Measurements from ENCODE around the gene PPP6R3.
"Not testable (repeated sequence)": the region's sequence is repeated elsewhere in the genome, so short reads cannot be mapped to it uniquely, and the experiment has no call there.

Gene PPP6R3, protein sequence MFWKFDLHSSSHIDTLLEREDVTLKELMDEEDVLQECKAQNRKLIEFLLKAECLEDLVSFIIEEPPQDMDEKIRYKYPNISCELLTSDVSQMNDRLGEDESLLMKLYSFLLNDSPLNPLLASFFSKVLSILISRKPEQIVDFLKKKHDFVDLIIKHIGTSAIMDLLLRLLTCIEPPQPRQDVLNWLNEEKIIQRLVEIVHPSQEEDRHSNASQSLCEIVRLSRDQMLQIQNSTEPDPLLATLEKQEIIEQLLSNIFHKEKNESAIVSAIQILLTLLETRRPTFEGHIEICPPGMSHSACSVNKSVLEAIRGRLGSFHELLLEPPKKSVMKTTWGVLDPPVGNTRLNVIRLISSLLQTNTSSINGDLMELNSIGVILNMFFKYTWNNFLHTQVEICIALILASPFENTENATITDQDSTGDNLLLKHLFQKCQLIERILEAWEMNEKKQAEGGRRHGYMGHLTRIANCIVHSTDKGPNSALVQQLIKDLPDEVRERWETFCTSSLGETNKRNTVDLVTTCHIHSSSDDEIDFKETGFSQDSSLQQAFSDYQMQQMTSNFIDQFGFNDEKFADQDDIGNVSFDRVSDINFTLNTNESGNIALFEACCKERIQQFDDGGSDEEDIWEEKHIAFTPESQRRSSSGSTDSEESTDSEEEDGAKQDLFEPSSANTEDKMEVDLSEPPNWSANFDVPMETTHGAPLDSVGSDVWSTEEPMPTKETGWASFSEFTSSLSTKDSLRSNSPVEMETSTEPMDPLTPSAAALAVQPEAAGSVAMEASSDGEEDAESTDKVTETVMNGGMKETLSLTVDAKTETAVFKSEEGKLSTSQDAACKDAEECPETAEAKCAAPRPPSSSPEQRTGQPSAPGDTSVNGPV

DNA sequence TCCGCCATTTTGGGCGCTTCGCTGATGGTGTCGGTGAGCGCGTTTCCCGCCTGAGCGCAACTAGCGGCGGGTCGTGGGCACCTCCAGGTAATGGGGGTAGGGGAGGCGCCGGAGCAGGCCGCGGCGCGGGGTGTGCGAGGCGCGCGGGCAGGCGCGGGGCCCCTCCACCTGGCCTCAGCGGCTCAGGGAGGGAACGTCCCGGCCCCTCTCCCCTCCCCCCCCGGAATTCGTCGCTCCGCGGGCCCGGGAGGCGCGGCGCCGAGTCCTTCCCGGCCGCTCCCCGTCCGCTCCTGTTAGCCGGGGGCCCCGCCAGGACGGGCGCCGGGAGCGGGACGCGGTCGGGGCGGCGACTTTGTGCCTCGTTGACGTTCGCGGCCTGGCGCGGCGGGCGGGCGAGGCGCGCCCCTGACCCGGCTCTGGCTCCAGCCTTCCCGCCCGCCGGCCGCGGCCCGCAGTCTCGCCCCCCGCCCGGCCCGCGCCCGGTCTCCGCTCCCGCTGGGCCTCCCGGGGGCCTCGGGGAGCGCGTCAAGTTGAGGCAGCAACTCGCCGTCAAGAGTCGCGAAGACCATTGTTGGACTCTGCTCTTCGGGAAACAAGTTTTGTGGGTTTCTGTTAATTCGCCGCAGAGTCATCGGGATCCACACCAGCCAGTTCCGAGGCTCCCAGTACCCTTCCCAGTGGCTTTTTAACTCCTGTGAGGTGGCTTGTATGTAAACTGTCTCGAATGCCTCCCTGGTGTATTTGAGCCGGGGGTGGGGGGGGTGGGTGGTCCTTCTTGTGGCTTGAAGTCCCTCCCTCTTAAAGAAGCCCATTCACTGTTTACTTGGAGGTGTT, at the start of gene PPP6R3:
PPP6R3 (plus strand) TSS at position 12 of the 834 bp plus-strand sequence. CDS start 76,913 bp downstream, outside the sequence.
- DNase-seq = peak; percentile 78

GRCh38 chr11:68411501-68411991, 49.0 kb upstream of the PPP6R3 start:
- DNase-seq = peak; percentile 80

DNA sequence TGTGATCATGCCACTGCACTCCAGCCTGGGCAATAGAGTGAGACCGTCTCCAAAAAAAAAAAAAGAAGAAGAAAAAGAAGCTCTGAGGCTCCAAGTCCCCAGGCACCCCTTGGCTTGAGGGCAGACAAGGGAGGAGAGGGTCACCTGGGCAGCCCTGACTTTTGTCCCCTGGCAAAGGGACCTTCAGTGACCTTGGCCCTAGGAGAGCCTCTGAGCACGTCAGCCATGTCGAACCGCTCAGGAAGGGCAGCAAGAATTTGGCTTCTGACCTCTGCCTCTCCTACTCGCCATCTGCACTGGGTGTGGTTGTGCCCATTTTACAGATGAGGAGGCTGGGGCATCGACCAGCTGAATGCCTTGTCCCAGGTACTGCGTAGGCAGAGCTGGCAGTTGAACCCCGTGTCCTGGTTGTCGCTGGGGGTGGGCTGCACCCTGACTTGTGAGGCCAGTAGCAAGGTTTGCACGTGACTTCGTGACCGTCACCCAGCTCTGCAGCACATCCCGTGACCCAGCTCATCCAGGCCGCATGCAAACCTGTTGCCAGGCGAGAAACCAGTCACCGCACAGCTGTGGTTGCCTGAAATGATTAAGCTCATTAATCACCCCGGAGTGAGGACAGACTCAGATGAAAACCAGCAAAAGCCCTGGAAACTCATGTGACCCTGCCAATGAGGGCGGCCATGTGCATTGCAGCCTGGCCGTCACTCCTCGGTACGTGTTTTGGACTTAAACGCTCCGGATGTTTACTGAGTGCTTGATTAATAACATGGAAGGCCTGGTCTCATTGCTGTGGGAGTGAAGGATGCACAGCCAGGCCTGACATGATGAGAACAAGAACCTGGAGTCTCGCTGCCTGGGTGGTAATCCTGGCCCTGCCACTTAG, 47.7 kb upstream of the PPP6R3 start:
- DNase-seq = no peak

DNA sequence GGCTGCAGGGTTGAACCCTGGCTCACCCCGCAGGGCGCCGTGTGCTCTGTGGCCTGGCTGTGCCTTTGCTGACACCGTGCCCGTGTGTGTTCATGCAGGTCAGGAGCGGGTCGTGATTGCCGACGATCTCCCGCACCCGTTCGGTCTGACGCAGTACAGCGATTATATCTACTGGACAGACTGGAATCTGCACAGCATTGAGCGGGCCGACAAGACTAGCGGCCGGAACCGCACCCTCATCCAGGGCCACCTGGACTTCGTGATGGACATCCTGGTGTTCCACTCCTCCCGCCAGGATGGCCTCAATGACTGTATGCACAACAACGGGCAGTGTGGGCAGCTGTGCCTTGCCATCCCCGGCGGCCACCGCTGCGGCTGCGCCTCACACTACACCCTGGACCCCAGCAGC, 47.0 kb upstream of the PPP6R3 start:
- no peak for DNase-seq

DNA sequence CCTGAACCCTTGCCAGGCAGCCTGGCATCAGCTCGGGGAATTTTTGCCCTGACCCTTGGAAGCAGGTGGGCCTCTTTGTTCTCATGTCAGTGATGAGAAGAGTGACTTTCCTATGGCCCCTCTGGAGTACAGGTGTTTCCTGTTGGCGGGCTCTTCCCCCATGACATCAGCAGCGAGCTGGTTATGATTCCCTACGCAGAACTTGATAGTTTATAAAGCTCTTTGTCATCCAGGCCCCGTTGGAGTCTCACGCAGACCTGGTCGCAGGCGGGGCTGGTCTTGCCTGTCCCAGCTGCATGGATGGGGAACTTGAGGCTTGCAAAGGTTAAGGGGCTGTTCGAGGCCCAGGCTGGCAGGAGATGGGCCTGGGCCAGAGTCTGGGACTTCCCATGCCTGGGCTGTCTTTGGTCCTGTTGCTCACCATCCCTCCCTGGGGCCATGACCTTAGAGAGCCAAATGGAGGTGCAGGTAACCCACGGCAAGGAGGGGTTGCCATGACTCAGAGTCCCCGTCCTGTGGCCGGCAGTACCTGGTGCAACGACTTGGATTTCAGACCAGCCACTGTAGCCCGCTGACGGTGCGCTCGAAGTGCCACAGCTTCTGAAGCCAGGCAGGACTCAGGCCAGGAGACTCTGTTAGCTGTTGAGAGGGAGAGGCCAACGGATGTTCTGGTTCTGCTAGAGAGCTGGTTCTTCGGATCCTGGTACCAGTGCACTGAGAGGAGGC, 45.9 kb upstream of the PPP6R3 start:
- DNase-seq = no peak

- no peak for DNase-seq
Measured at GRCh38 chr11:68416070-68416578, 44.4 kb upstream of the PPP6R3 start.

- DNase-seq = peak; percentile 83
Measured at GRCh38 chr11:68418648-68419047, 41.9 kb upstream of the PPP6R3 start.

DNA sequence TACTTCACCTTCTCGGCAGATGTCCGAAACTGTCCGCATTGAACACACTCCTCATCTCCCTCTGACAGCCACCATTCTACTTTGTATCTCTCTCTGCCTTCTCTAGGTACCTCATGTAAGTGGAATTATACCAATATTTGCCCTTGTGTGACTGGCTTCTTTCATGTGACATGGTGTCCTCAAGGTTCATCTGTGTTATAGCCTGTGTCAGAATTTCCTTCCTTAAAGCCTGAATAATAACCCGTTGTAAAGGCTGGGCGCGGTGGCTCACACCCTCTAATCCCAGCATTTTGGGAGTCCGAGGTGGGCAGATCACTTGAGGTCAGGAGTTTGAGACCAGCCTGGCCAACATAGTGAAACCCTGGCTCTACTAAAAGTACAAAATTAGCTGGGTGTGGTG, 40.4 kb upstream of the PPP6R3 start:
- DNase-seq = no peak

GRCh38 chr11:68423481-68423880, 37.1 kb upstream of the PPP6R3 start:
- DNase-seq = no peak

DNA sequence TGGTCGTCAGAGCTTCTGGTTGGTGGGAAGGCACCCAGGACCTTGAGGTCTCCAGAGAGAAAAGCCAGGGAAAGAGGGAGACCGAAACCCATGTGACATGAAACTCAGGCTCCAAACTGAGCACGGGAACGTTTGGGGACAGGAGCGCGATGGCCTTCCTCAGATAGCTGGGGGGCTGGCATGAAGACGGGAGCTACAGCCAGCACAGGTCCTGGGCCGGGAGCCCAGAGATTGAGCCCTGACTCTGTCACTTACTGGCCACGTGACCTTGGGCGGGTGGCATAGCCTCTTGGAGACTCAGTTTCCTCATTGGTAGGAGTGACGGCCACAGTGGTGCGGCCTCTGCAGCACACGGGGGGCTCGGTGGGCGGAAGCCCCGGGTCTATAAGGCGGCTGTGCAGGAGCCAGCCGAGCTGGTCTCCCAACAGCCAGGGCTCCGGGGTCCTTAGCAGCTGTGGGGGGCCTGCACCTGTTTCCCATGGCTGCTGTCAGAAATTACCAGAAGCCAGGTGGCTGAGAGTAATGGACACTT, 36.4 kb upstream of the PPP6R3 start:
- no peak for DNase-seq

DNA sequence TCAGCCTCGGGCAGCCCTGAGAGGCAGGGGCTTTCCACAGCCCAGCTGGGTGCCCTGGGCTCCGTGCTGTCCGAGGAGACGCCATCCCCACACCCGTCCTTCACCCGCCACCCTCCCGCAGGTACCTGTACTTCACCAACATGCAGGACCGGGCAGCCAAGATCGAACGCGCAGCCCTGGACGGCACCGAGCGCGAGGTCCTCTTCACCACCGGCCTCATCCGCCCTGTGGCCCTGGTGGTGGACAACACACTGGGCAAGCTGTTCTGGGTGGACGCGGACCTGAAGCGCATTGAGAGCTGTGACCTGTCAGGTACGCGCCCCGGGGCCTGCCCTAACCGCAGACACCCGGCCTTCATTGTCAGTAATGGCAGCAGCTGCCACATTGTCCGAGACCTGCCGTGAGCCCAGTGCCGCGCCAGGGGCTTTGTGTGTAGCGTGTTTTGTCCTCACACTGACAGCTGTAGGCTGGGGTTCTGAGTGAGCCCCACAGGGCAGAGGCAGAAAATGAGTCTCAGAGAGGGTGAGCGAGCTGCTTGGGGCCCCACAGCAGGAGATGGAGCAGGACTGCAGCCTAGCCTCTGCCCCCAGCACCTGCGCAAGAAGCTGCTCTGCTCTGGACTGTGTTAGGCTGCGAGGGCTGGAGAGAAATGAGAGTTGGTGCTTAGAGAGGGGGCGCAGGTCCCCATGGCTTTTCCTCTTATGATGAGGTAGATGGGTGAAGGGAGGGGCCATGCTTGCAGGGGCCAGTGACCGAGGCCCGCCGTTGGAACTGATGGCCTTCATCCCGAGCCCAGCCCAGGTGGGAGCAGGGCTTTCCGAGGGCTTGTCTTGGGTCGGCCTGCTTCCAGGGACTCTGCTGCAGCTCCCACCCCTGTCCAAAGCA, 35.3 kb upstream of the PPP6R3 start:
- DNase-seq = no peak

DNA sequence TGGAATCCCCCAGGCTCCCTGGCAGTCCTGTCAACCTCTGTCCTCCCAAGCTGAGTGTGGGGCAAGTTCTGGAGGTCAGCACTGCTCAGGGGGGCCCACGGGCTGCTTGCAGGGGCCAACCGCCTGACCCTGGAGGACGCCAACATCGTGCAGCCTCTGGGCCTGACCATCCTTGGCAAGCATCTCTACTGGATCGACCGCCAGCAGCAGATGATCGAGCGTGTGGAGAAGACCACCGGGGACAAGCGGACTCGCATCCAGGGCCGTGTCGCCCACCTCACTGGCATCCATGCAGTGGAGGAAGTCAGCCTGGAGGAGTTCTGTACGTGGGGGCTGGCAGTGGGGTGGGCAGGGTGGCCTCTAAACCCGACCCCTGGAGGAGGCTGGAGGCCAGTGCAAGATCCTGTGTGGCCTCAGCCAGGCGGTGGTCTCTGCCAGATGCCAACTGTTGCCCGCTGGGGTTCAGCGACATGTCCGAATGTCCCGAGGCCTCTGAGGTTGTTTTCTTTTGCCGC, 34.6 kb upstream of the PPP6R3 start:
- DNase-seq = no peak

- no peak for DNase-seq
Measured at GRCh38 chr11:68429661-68430060, 30.9 kb upstream of the PPP6R3 start.

DNA sequence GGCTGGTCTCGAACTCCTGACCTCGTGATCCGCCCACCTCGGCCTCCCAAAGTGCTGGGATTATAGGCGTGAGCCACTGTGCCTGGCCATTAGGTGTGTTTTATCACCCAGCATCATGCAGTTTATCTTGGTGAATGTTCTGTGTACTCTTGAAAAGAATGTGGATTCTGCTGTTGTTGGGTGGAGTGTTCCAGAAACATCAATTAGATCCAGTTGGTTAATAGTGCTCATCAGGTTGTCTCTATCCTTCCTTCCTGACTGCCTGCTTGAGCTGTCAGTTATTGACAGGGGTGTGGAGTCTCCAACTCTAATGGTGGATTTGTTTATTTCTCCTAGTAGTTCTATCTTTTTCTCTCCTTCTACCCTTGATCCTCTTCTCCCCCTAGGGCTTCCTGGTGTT, 30.2 kb upstream of the PPP6R3 start:
- no peak for DNase-seq

DNA sequence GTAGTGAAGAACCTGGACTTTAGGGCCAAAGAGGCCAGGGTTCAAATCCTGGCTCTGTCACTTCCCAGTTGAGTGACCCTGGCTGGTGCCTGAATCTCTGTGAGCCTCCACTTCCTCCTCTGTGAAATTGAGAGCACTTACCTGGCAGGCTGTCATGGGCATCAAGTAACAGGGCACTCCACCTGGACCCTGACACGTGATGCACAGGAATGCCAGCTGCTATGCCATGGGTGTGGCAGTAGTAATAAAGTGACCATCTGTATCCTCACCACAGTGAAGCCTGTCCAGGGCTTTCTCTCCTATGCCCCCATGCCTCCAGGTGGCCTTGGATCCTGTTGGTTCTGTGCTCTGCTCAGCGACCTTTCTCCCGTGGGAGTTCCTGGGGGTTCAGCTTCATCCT, 29.8 kb upstream of the PPP6R3 start:
- DNase-seq = peak; percentile 88

GRCh38 chr11:68431984-68432645, 28.4 kb upstream of the PPP6R3 start:
- no peak for DNase-seq

DNA sequence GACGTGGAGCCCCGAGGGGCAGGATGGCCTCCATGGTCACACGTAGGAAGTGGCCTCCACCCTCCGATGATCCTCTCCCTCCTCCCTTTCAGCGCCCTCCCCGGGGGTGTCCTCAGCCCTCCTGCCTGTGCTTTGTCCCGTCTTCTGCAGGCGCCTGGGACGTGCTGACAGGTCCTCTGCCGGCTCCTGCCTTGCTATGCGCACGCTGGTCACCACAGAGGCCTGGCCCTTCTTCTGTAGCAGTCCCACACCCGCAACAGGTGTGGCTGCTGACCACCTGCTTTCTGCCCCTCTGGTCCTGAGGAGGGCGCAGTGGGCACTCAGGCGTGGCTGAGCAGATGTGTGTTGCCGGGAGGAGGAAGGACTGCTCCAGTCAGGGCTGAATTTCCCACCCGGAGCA, 27.7 kb upstream of the PPP6R3 start:
- peak; percentile 14 for DNase-seq

- DNase-seq = no peak
Measured at GRCh38 chr11:68433541-68433940, 27.0 kb upstream of the PPP6R3 start.

DNA sequence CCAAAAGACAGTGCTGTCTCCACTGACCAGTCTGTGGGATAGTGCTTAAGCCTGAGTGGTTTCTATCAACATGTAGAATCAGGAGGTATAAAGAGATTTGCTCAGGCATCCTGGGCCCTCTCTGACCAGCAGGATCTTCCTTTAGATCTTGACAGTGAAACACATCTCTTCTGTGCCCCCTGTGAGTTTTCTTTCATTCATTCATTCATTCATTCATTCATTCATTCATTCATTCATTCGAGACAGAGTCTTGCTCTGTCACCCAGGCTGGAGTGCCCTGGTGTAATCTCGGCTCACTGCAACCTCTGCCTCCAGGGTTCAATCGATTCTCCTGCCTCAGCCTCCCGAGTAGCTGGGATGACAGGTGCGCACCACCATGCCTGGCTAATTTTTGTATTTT, 26.4 kb upstream of the PPP6R3 start:
- not testable (repeated sequence) for DNase-seq

All from NCI-H69 (cell line).